NCI-H345 treated with DMSO at 0.1 percent for 48 hours (cell line): Measurements from ENCODE around the gene PPEF1.
A peak's percentile ranks its signal among the peaks of the same experiment; 100 is the strongest.

ENCODE experiments used
- DNase-seq: peaks from one replicate; lab custom pipeline; 2025; ENCODE audit not compliant: unreplicated experiment; lab: John Stamatoyannopoulos, UW

Gene PPEF1

GRCh38 chrX:18875256-18875878, 167.9 kb downstream of the PPEF1 start:
- DNase-seq = peak; percentile 9

DNA sequence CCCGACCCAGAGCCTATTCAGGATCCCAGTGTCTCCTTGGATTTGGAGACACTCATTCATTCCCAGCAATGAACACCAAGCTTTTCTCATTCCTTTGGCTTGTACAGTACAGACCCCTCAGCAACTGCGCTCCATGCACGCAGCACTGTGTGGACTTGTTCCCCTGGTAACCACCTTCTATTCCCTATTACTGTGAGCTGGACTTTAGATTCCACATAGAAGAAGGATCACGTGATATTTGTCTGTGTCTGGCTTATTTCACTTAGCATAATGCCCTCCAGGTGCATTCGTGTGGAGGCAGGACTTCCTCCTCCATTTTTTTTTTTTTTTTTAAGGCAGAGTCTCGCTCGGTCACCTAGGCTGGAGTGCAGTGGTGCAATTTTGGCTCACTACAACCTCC, 170.0 kb downstream of the PPEF1 start:
- DNase-seq = no peak
